HepG2 (cell line): ENCODE data around the gene ADAR.

Experiments used
- BCL3 ChIP-seq: sonication (generic); formaldehyde crosslinking; IDR thresholded peaks from 2 replicates; pipeline ENCODE4 v1.5.1; 2020; ENCODE audit warnings: mild to moderate bottlenecking, missing genetic modification reagents, moderate library complexity
- CTCF ChIP-seq: sonication (generic); formaldehyde crosslinking; IDR thresholded peaks from 2 replicates; pipeline ENCODE4 v1.5.0; 2020; ENCODE audit warnings: mild to moderate bottlenecking, missing genetic modification reagents, moderate library complexity
- HINFP ChIP-seq: sonication (generic); formaldehyde crosslinking; IDR thresholded peaks from 2 replicates; pipeline ENCODE4 v1.4.0; 2020; ENCODE audit warnings: low read depth, mild to moderate bottlenecking, missing genetic modification reagents
- PLRG1 ChIP-seq: fragments of 450-650 bp; conservative IDR thresholded peaks from 2 replicates; pipeline ENCODE4 v1.6.1; 2016
- POLR2A ChIP-seq, 2 experiments: IDR thresholded peaks; 2 replicates each; pipeline ENCODE4 v1.6.1; 2011; ENCODE audit warnings: low read depth in 2 of 2, low read length in 2 of 2, mild to moderate bottlenecking in 1 of 2, moderate library complexity in 1 of 2; ENCODE audit not compliant: insufficient read depth in 1 of 2
- PRDM15 ChIP-seq: sonication (generic); formaldehyde crosslinking; IDR thresholded peaks from 2 replicates; pipeline ENCODE4 v1.4.0; 2020; ENCODE audit warnings: missing genetic modification reagents
- SIN3B ChIP-seq: fragments of 150-350 bp; IDR thresholded peaks from 2 replicates; pipeline ENCODE4 v1.6.1; 2014; ENCODE audit warnings: low read length
- TAF1 ChIP-seq: sonication (generic); formaldehyde crosslinking; IDR thresholded peaks from 2 replicates; pipeline ENCODE4 v1.4.0; 2020; ENCODE audit warnings: missing genetic modification reagents
- TGIF2 ChIP-seq: IDR thresholded peaks from 2 replicates; pipeline ENCODE4 v1.6.1; 2016; ENCODE audit warnings: control low read depth, missing compliant biosample characterization
- ZNF281 ChIP-seq: sonication (generic); formaldehyde crosslinking; IDR thresholded peaks from 2 replicates; pipeline ENCODE4 v1.4.0; 2020; ENCODE audit warnings: missing genetic modification reagents, borderline replicate concordance

- TF ChIP-seq SIN3B (no peak), TAF1 (CRISPR knock-in tag) (no peak; the same call in 1 of the 2 replicates), BCL3 (no peak), PRDM15 (CRISPR knock-in tag) (no peak), ZNF281 (no peak), POLR2A (IDR thresholded peaks at IDR 0.05; ENCODE audit: insufficient read depth in 1 of 2, low read depth in 2 of 2, low read length in 2 of 2) (peak; percentile 31 to 39; a peak in 2 of 4 replicates), TGIF2 (CRISPR knock-in tag) (0 out of 2 replicates have a peak, but pooled peaks have one; percentile 69), PLRG1 (no peak), CTCF (CRISPR knock-in tag) (peak; percentile 39), HINFP (0 out of 2 replicates have a peak, but pooled peaks have one; percentile 37)
Measured at GRCh38 chr1:154607609-154608396, at the start of gene ADAR.
